Measurements from ENCODE around the gene EIF3J.

The EIF3J gene

DNA sequence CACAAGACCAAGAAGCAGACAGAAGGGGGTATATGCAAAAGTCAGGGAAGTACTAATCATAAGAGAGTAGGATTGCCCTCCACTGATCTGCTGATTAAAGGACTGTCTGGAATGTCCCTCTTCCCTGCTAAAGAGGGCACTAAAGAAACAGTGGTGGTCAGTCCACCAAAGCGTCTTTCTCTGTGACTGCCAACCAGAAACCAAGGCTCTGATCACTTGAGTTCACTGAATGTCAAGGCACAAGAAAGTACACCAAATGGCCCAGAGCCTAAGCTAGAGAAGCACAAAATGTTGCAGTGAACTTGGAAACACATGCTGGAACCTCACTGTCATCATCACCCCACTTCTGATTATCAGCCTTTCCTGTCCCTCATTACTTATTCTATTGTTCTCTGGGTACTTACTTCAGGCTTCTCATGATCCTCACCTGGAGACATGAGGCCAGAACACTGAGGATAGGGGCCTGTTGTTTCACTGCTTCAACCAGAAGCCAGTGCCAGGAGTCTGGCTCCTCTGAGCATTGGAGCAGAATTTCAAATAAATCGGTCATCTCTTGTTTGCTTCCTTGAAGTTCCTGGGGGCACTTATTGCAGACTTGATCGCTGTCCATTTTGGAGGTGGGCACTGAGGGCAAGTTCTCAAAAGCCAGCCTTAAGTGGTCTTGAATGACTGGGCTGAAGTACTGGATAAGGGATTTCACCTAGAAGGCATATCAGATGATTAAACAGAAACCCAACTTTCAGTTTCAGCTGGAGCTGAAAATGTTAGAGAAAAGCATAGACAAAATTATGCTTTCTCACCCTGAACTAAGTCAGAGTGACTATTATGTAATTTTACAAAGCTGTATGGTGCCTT is 58.9 kb downstream of the EIF3J start:
- peak in 1 of 5 donors; percentile 35 for DNase-seq

DNA sequence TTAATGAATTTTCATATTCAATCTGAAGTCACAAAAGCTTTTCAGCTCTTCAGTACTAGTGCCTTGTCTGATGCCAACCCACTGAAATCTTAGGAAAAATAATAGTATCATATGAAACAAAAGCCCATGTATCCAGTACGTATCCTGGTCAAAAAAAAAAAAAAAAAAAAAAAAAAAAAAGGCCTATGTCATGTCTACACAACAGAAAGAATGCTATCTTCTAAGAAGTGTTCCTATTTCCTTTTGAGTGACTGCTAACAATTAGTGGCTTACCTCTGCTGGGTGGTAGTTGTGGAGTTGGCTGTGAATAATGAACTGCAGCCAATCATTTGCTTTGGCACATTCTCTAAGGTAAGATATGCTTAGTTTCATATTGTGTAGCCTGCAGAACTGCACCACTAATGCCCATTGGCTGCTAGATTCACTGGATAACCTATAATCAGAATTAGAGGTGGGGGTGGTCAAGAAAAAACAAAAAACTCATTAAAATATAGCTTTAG is 59.6 kb downstream of the EIF3J start:
- DNase-seq = peak in 1 of 5 donors; percentile 32

DNA sequence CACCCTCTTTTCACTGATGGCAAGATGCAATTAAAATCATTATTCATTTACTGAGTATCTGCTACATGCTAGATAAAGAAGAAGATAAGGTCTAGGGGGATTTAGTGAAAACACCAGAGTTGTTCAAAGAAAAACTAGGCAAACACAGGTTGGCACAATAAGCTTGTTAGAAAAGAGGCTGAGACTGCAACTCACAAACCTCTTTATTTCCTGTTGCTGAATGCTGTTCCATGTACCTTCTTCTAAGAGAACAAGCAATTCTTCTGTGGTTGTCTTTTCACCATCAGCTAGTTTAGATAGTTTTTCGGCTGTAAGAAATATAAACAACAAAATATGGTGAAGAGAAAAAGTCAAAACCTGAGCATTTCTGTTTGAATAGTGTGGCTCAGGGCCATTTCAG is 61.1 kb downstream of the EIF3J start:
- peak in 1 of 5 donors; percentile 25 for DNase-seq

DNA sequence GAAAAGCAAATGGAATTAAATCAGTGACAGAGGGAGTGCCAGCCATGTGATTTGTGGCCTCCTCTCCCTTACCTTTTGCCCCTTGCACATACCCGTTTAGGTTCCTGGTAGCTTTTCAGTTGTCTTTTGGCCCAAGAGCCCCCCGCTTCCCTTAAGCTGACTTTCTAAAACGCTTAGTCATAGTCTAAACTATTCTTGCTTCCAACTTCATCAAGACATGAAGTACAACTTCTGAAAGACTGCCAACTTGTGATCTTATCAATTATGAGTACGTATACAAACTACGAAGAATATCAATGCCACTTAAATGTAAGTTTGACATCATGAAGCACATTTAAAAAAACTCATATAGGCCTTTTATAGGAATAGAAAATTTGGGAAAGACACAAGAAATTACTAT is 61.9 kb downstream of the EIF3J start:
- DNase-seq = no peak

DNA sequence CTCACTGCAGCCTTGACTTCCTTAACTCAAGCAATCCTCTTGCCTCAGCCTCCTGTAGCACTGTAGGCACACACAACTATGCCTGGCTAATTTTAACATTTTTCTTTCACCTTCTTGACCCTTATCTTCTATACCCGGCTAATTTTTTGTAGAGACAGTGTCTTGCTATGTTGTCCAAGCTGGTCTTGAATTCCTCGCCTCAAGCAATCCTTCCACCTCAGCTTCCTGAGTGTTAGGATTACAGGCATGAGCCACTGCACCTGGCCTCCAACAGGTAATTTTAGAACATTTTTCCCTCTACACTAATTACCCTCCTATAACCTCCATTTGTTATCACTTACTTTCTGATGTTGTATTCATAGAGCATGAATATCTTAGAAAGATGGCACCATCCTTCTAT is 66.2 kb downstream of the EIF3J start:
- no peak for DNase-seq

DNA sequence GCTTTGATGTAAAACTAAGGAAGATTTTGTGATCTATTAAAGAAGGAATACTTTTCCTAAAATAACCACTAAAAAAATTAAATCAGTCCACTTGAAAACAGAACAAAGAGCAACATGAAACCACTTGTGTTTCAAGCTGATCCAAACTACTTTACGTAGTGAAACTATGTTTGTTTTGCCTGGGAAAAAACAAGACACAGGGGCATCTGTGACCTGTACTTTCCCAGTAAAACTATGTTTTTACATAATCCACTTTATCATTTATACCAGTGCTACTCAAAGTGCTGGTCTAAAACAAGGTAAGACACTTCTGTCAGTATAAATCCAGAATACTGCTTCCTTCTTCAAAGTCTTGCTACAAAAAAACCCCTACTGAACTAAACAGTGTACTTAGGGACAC is 69.8 kb downstream of the EIF3J start:
- DNase-seq = no peak
